Endothelial cell (in vitro differentiated cells): Measurements from ENCODE around the gene STARD3NL. TPM values are rescaled to one million over a fixed set of nuclear protein-coding genes. Genes with fewer than 3 reads are reported as not detected.
"Not testable (repeated sequence)": the region's sequence is repeated elsewhere in the genome, so short reads cannot be mapped to it uniquely, and the experiment has no call there.

Source experiments
- DNase-seq: peaks from one replicate; pipeline ENCODE4 v3.0.0; 2021; ENCODE audit warnings: low spot score
- H3K27ac Mint-ChIP-seq: one replicate; pipeline ENCODE4 v1.8.0; 2021; ENCODE audit warnings: mixed read lengths, inconsistent platforms; ENCODE audit not compliant: unreplicated experiment
- H3K27me3 Mint-ChIP-seq: one replicate; pipeline ENCODE4 v1.8.0; 2021; ENCODE audit warnings: mild to moderate bottlenecking, moderate library complexity, mixed read lengths, inconsistent platforms; ENCODE audit not compliant: unreplicated experiment
- H3K36me3 Mint-ChIP-seq: one replicate; pipeline ENCODE4 v1.8.0; 2021; ENCODE audit warnings: mild to moderate bottlenecking, low read depth, mixed read lengths, inconsistent platforms; ENCODE audit not compliant: unreplicated experiment
- H3K4me1 Mint-ChIP-seq: one replicate; pipeline ENCODE4 v1.8.0; 2021; ENCODE audit warnings: mild to moderate bottlenecking, mixed read lengths, inconsistent platforms; ENCODE audit not compliant: unreplicated experiment
- H3K4me3 Mint-ChIP-seq: one replicate; pipeline ENCODE4 v1.8.0; 2021; ENCODE audit warnings: mild to moderate bottlenecking, mixed read lengths, inconsistent platforms; ENCODE audit not compliant: unreplicated experiment
- H3K9me3 Mint-ChIP-seq: one replicate; pipeline ENCODE4 v1.8.0; 2021; ENCODE audit warnings: mixed read lengths, inconsistent platforms; ENCODE audit not compliant: unreplicated experiment
- CTCF ChIP-seq: fragments of 200-600 bp; sonication (generic); IDR thresholded peaks from one replicate; pipeline ENCODE4 v1.5.0; 2021; ENCODE audit warnings: antibody characterized with exemption; ENCODE audit not compliant: unreplicated experiment
- total RNA-seq: library from RNA; stranded (reverse); fragmentation: NEBNext Ultra II Directional; extraction: Animal tissue kit (Norgen Biotek cat#: 25700); gene quantifications from one replicate; pipeline ENCODE4 v1.2.1, GENCODE V29; 2021; ENCODE audit not compliant: unreplicated experiment

STARD3NL gene
- total RNA-seq, 1 donor from 2014 or later = 92.6 TPM

- H3K27ac Mint-ChIP-seq = no peak overlapping the region
- peaks cover 28% of the 10 kb centered on the region for H3K36me3 Mint-ChIP-seq
- no peaks in the 10 kb centered on the region for H3K9me3 Mint-ChIP-seq
- H3K4me3 Mint-ChIP-seq = no peak overlapping the region
- no peak for DNase-seq
- H3K4me1 Mint-ChIP-seq = peaks cover 6% of the 10 kb centered on the region
- no peak for TF ChIP-seq CTCF
- H3K27me3 Mint-ChIP-seq = no peaks in the 10 kb centered on the region
Observed at GRCh38 chr7:38224392-38224791, 46.3 kb downstream of the STARD3NL start.

- no peak for TF ChIP-seq CTCF
- no peaks in the 10 kb centered on the region for H3K9me3 Mint-ChIP-seq
- DNase-seq = no peak
- H3K36me3 Mint-ChIP-seq = peaks cover 25% of the 10 kb centered on the region
- H3K27ac Mint-ChIP-seq = no peak overlapping the region
- H3K4me3 Mint-ChIP-seq = no peak overlapping the region
- H3K4me1 Mint-ChIP-seq = peaks cover 18% of the 10 kb centered on the region
- H3K27me3 Mint-ChIP-seq = no peaks in the 10 kb centered on the region
Observed at GRCh38 chr7:38229386-38229785, 51.3 kb downstream of the STARD3NL start.

- Mint-ChIP-seq H3K27ac (no peak overlapping the region), H3K9me3 (no peaks in the 10 kb centered on the region), H3K27me3 (no peaks in the 10 kb centered on the region), H3K36me3 (peaks cover 23% of the 10 kb centered on the region), H3K4me1 (peaks cover 18% of the 10 kb centered on the region), H3K4me3 (no peak overlapping the region)
- no peak for TF ChIP-seq CTCF
- DNase-seq = no peak
Observed at GRCh38 chr7:38229884-38230642, 52.0 kb downstream of the STARD3NL start.

GRCh38 chr7:38232502-38233366, 54.7 kb downstream of the STARD3NL start:
- H3K4me3 Mint-ChIP-seq = no peak overlapping the region
- peaks cover 20% of the 10 kb centered on the region for H3K4me1 Mint-ChIP-seq
- peaks cover 23% of the 10 kb centered on the region for H3K36me3 Mint-ChIP-seq
- peak overlapping the region; percentile 94 for H3K27ac Mint-ChIP-seq
- no peak for TF ChIP-seq CTCF
- H3K9me3 Mint-ChIP-seq = no peaks in the 10 kb centered on the region
- peaks cover 1% of the 10 kb centered on the region for H3K27me3 Mint-ChIP-seq
- DNase-seq = peak; percentile 26

GRCh38 chr7:38234759-38235158, 56.7 kb downstream of the STARD3NL start:
- not testable (repeated sequence) for H3K27me3 Mint-ChIP-seq, H3K9me3 Mint-ChIP-seq, H3K27ac Mint-ChIP-seq, H3K4me3 Mint-ChIP-seq, DNase-seq
- peaks cover 20% of the 10 kb centered on the region for H3K4me1 Mint-ChIP-seq
- H3K36me3 Mint-ChIP-seq = peaks cover 20% of the 10 kb centered on the region
